HepG2 (cell line): Measurements from ENCODE around the gene CERS1. TPM values are rescaled to one million over a fixed set of nuclear protein-coding genes. Genes with fewer than 3 reads are reported as not detected.

ENCODE experiments used
- ATAC-seq: fragments of 200-7000 bp; cut with Tn5 transposase; 3 replicates; pipeline ENCODE4 v1.9.1; 2020; ENCODE audit warnings: mild to moderate bottlenecking, moderate library complexity
- BruUV-seq: library from RNA; stranded (reverse); fragments of 400-500 nt; replicated peaks from 2 replicates; lab custom pipeline; 2021; lab: Mats Ljungman, UMichigan
- CTCF ChIA-PET: fragments of 300-600 bp; formaldehyde crosslinking; extraction: SDS; loops from one replicate; lab custom pipeline; 2021; ENCODE audit warnings: low total read pairs, inconsistent platforms, low intra/inter-chr PET ratio; lab: Yijun Ruan, JAX
- POLR2A ChIA-PET: fragments of 350-600 bp; sonication (Branson Sonifier 250); formaldehyde crosslinking; loops from one replicate; lab custom pipeline; 2020; ENCODE audit warnings: antibody characterized with exemption, inconsistent platforms; lab: Yijun Ruan, JAX
- DNase-seq: peaks from one replicate; pipeline ENCODE4 v3.0.0-alpha.2; 2015; ENCODE audit warnings: low spot score
- FAIRE-seq: peaks from 3 replicates; lab custom pipeline; 2011; peaks lifted over from hg19 to GRCh38; lab: Jason Lieb, UNC
- H2AFZ ChIP-seq: one replicate; pipeline ENCODE4 v1.6.1; 2011; ENCODE audit warnings: low read length, inconsistent platforms
- H3K27ac ChIP-seq: fragments of 300-600 bp; 3 replicates; pipeline ENCODE4 v1.8.0; 2011; ENCODE audit warnings: mixed run types, mild to moderate bottlenecking, mixed read lengths, low read length, inconsistent platforms; ENCODE audit not compliant: insufficient read depth; ENCODE audit errors: extremely low read length
- H3K27me3 ChIP-seq, 2 experiments: fragments of 200-600 bp in 1 of 2; 2 replicates in 1 of 2; 3 replicates in 1 of 2; pipeline versions ENCODE4 v1.6.0 to v1.8.0; 2011; ENCODE audit warnings: low read length in 2 of 2, mild to moderate bottlenecking in 2 of 2, moderate library complexity in 2 of 2, inconsistent platforms in 1 of 2; ENCODE audit not compliant: insufficient read depth in 2 of 2, control insufficient read depth in 1 of 2
- H3K36me3 ChIP-seq, 2 experiments: fragments of 200-600 bp in 1 of 2; replicated peaks in 1 of 2; 2 replicates in 1 of 2; 3 replicates in 1 of 2; pipeline versions ENCODE4 v1.5.1 to v1.8.0; 2011; ENCODE audit warnings: low read length in 2 of 2, inconsistent platforms in 1 of 2; ENCODE audit not compliant: insufficient read depth in 2 of 2, control insufficient read depth in 1 of 2
- H3K4me1 ChIP-seq: 2 replicates; pipeline ENCODE4 v1.5.1; 2012; ENCODE audit warnings: low read length, inconsistent platforms; ENCODE audit not compliant: insufficient read depth
- H3K4me2 ChIP-seq: 2 replicates; pipeline ENCODE4 v1.6.0; 2011; ENCODE audit warnings: low read depth, low read length, inconsistent platforms
- H3K4me3 ChIP-seq, 3 experiments: fragments of 200-600 bp in 1 of 3; sonication (generic), shearing (Covaris generic) in 1 of 3; replicated peaks in 1 of 3; 2 replicates each; pipeline ENCODE4 v1.5.1; 2011 to 2016; ENCODE audit warnings: low read length in 3 of 3, inconsistent platforms in 2 of 3, low read depth in 2 of 3, mild to moderate bottlenecking in 2 of 3, control low read depth in 1 of 3, mixed read lengths in 1 of 3; ENCODE audit not compliant: insufficient read depth in 1 of 3
- H3K79me2 ChIP-seq: one replicate; pipeline ENCODE4 v1.6.1; 2011; ENCODE audit warnings: low read length, inconsistent platforms; ENCODE audit not compliant: insufficient read depth
- H3K9ac ChIP-seq: 2 replicates; pipeline ENCODE4 v1.6.0; 2011; ENCODE audit warnings: mild to moderate bottlenecking, low read depth, low read length, inconsistent platforms; ENCODE audit not compliant: insufficient read depth
- H3K9me3 ChIP-seq: 2 replicates; pipeline ENCODE4 v1.5.1; 2012; ENCODE audit warnings: mild to moderate bottlenecking, low read length
- H4K20me1 ChIP-seq: 2 replicates; pipeline ENCODE4 v1.6.0; 2011; ENCODE audit warnings: inconsistent platforms, mild to moderate bottlenecking, low read length, moderate library complexity; ENCODE audit not compliant: insufficient read depth
- AGO2 ChIP-seq: fragments of 200-400 bp; formaldehyde crosslinking; optimal IDR thresholded peaks from 2 replicates; pipeline ENCODE3; 2017; ENCODE audit warnings: mild to moderate bottlenecking, low read depth, low read length, moderate library complexity
- EP300 ChIP-seq, 3 experiments: sonication (generic) in 1 of 3; formaldehyde crosslinking in 1 of 3; IDR thresholded peaks; 2 replicates each; pipeline versions ENCODE4 v1.5.1 to v1.6.1; 2011 to 2020; ENCODE audit warnings: low read depth in 2 of 3, low read length in 2 of 3, borderline replicate concordance in 1 of 3, improper control_type of control experiment in 1 of 3, mild to moderate bottlenecking in 1 of 3, missing genetic modification reagents in 1 of 3, moderate library complexity in 1 of 3
- RBFOX2 ChIP-seq: fragments of 200-400 bp; formaldehyde crosslinking; IDR thresholded peaks from 2 replicates; pipeline ENCODE4 v1.6.1; 2017; ENCODE audit warnings: low read depth, mild to moderate bottlenecking, low read length
- RBM22 ChIP-seq: fragments of 200-400 bp; formaldehyde crosslinking; optimal IDR thresholded peaks from 2 replicates; pipeline ENCODE3; 2017; ENCODE audit warnings: mild to moderate bottlenecking, low read length, moderate library complexity
- ZNF343 ChIP-seq: sonication (generic); formaldehyde crosslinking; IDR thresholded peaks from 2 replicates; pipeline ENCODE4 v1.4.0; 2020; ENCODE audit warnings: mild to moderate bottlenecking, missing genetic modification reagents
- WGBS: methylation state at CpG from one replicate; pipeline ENCODE4 v1.1.6; 2017; ENCODE audit warnings: low lambda C conversion rate; 5-methylcytosine and 5-hydroxymethylcytosine counted together
- in situ Hi-C: cut with HindIII; loops from 2 replicates; pipeline ENCODE4 v1.10.0; 2017; ENCODE audit warnings: low pct_unique_long_range_greater_than_20kb; ENCODE audit not compliant: extremely low pct_ligation_motif_present
- intact Hi-C: fragments of 100-400 bp; cut with micrococcal nuclease; formaldehyde crosslinking; loops from one replicate; pipeline ENCODE4 v1.10.0; 2022; ENCODE audit not compliant: unreplicated experiment
- polyA plus RNA-seq, 8 experiments: library from polyadenylated mRNA; depleted of rRNA in 3 of 8; stranded (reverse) in 7 of 8; unstranded in 1 of 8; fragments of >200 nt; fragmentation: Illumina TruSeq in 4 of 8; extraction: Trizol in 4 of 8; gene quantifications; 2 replicates each; pipeline versions ENCODE4 v1.2.1 to v1.2.3, GENCODE V29; 2011 to 2016; ENCODE audit warnings: low read depth in 4 of 8, missing spikeins in 1 of 8, mixed read lengths in 1 of 8; ENCODE audit not compliant: insufficient read depth in 1 of 8
- total RNA-seq, 5 experiments: library from RNA; depleted of rRNA; stranded (reverse); fragments of >200 nt; fragmentation: Illumina TruSeq; extraction: Trizol; gene quantifications; 2 replicates each; pipeline ENCODE4 v1.2.3, GENCODE V29; 2016; ENCODE audit warnings: low read depth in 1 of 5
- TF ChIP-seq, protein P1 (sequence below): sonication (generic); formaldehyde crosslinking; IDR thresholded peaks from 2 replicates; pipeline ENCODE4 v1.5.0; 2020; ENCODE audit warnings: mild to moderate bottlenecking, missing genetic modification reagents

CERS1 gene
- total and polyA plus RNA-seq, 2 of the 13 experiments (the other 11 are each of a cell fraction or from before 2014, with no cell fraction given) = 4.6 to 9.8 TPM

DNA sequence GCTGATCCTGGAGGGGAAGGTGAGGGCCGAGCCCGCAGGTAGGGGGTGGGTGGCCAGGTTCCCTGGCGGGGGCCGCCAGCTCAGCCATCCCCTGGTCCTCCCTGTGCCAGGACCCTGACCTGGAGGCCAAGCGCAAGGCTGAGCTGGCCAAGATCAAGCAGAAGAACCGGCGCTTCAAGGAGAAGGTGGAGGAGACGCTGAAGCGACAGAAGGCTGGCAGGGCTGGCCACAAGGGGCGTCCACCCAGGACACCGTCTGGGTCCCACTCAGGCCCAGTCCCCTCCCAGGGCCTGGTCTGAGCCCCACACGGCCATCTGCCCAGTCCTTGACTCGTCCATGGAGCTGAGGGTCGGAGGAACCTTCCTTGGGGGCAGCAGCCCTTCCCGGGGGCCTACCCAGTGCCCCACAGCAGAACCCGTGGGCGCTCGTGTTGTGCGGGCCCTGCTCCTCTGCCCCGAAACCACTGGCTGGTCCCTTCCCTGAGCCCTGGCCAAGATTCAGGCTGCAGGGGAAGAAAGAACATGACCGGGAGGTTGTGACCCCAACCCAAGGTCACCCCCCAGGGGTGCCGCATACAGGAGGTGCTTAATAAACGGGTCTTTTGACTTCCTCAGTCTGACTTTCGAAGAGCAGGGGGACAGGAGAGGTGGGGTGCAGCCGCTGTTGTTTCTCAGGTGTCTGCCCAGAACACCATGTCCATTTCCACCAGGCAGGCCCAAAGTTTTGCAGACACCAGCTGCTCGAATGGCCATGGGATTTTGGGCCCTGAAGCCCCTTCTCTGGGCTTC is 32.3 kb upstream of the CERS1 start:
- POLR2A ChIA-PET = interaction anchor here (0.8 to 2.0 kb wide), 5 partner anchors 9 to 12 kb away, joined by 3 to 11 read pairs (median 4); partner anchors contain the start of genes COPE and DDX49
- WGBS = 99% methylated on average over 19 of the region's 26 CpGs
- no peak for FAIRE-seq

DNA sequence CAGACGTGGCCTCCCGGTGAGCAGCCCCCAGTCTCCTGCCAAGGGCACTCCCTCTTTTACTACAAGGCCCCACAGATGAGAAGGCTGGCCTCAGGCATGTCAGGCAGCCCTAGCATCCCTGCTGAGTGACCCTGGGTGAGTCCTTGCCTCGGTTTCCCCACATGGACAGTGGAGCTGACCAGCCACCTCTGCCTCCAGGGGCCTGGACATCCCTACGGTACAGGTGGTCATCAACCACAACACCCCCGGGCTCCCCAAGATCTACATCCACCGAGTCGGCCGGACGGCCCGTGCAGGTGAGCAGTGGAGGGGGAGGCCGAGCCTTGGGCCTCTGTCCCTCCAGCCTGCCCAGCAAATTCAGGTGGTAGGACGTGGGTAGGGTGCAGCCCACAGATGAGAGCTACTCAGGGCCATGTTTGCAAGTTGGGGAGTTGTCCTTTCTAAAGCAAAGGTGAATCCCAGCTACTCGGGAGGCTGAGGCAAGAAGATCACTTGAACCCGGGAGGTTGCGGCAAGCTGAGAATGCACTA is 28.8 kb upstream of the CERS1 start:
- Histone ChIP-seq H2AFZ (no peak overlapping the region), H3K9ac (no peak overlapping the region), H4K20me1 (0 out of 2 replicates have a peak, but pooled peaks cover 4% of the 10 kb centered on the region), H3K27me3 (no peaks in the 10 kb centered on the region; a peak in 1 of 5 replicates), H3K79me2 (peaks cover 10% of the 10 kb centered on the region), H3K36me3 (peaks cover 18 to 44% of the 10 kb centered on the region in 2 experiments), H3K9me3 (no peaks in the 10 kb centered on the region), H3K4me2 (no peak overlapping the region), H3K27ac (no peak overlapping the region), H3K4me1 (peaks cover 12% of the 10 kb centered on the region), H3K4me3 (no peak overlapping the region)
- intact Hi-C loops (no loop called here), in situ Hi-C loops (loop anchor here (10.0 kb wide), 1 partner anchor 60 kb away; no protein-coding TSS in a partner anchor)
- no TSS peak for BruUV-seq
- FAIRE-seq = no peak
- POLR2A ChIA-PET = no interaction called here
- WGBS = 100% methylated on average over 7 of the region's 15 CpGs
- no peak for TF ChIP-seq EP300 (IDR thresholded peaks at IDR 0.05; ENCODE audit: low read depth in 2 of 2, low read length in 2 of 2)
- TF ChIP-seq EP300 (CRISPR knock-in tag; IDR thresholded peaks at IDR 0.05; ENCODE audit: borderline replicate concordance) = no peak
- TF ChIP-seq, protein P1, sequence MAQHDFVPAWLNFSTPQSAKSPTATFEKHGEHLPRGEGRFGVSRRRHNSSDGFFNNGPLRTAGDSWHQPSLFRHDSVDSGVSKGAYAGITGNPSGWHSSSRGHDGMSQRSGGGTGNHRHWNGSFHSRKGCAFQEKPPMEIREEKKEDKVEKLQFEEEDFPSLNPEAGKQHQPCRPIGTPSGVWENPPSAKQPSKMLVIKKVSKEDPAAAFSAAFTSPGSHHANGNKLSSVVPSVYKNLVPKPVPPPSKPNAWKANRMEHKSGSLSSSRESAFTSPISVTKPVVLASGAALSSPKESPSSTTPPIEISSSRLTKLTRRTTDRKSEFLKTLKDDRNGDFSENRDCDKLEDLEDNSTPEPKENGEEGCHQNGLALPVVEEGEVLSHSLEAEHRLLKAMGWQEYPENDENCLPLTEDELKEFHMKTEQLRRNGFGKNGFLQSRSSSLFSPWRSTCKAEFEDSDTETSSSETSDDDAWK (CRISPR knock-in tag) = no peak
- peak; percentile 38 for TF ChIP-seq AGO2
- TF ChIP-seq RBM22 = peak; percentile 34
- DNase-seq = no peak
- CTCF ChIA-PET = no interaction called here
- ATAC-seq = no peak

More for the DNA sequence above, 32.3 kb upstream of the CERS1 start:
- Histone ChIP-seq H3K27me3 (no peaks in the 10 kb centered on the region), H3K9ac (no peak overlapping the region), H3K79me2 (no peaks in the 10 kb centered on the region), H3K4me3 (no peak overlapping the region), H3K4me1 (no peaks in the 10 kb centered on the region), H2AFZ (no peak overlapping the region), H3K27ac (no peak overlapping the region), H3K36me3 (peaks cover 16 to 34% of the 10 kb centered on the region in 2 experiments; a peak in 4 of 5 replicates), H3K9me3 (no peaks in the 10 kb centered on the region), H3K4me2 (no peak overlapping the region), H4K20me1 (no peaks in the 10 kb centered on the region)
- intact Hi-C loops = no loop called here
- DNase-seq (no peak), ATAC-seq (peak; percentile 16; the same call in 1 of the 3 replicates)
- TF ChIP-seq AGO2 = peak; percentile 70
- peak; percentile 47 for TF ChIP-seq RBFOX2
- TF ChIP-seq RBM22 = peak; percentile 12
- TF ChIP-seq ZNF343 (CRISPR knock-in tag) = no peak
- in situ Hi-C loops = loop anchor here (10.0 kb wide), 1 partner anchor 57 kb away; no protein-coding TSS in a partner anchor
- CTCF ChIA-PET = no interaction called here
- TSS peak; percentile 41 for BruUV-seq
